IMR-90 (cell line): Measurements from ENCODE around the gene RPS13. TPM values are rescaled to one million over a fixed set of nuclear protein-coding genes. Genes with fewer than 3 reads are reported as not detected.
A peak's percentile ranks its signal among the peaks of the same experiment; 100 is the strongest.

Experiments used
- ATAC-seq: fragments of 200-7000 bp; cut with Tn5 transposase; 2 replicates; pipeline ENCODE4 v1.9.1; 2020; ENCODE audit warnings: low read depth, mild to moderate bottlenecking, moderate library complexity
- BruUV-seq: library from RNA; stranded (reverse); fragments of 400-500 nt; replicated peaks from 2 replicates; lab custom pipeline; 2021; lab: Mats Ljungman, UMichigan
- CTCF ChIA-PET: fragments of 300-600 bp; formaldehyde crosslinking; extraction: SDS; loops from one replicate; lab custom pipeline; 2021; ENCODE audit warnings: antibody characterized with exemption; lab: Yijun Ruan, JAX
- POLR2A ChIA-PET: fragments of 300-600 bp; sonication (Branson Sonifier 250); formaldehyde crosslinking; loops from one replicate; lab custom pipeline; 2022; ENCODE audit warnings: antibody characterized with exemption; ENCODE audit not compliant: unreplicated experiment; lab: Charles Lee
- DNase-seq: peaks from one replicate; pipeline ENCODE4 v3.0.0; 2013
- H2AFZ ChIP-seq: replicated peaks from 2 replicates; pipeline ENCODE3; 2013; ENCODE audit warnings: low read length, mild to moderate bottlenecking; ENCODE audit not compliant: poor library complexity
- H2AK5ac ChIP-seq: 2 replicates; pipeline ENCODE4 v1.6.1; 2013; ENCODE audit warnings: low read depth, low read length, inconsistent platforms
- H2AK9ac ChIP-seq: replicated peaks from 2 replicates; pipeline ENCODE3; 2013; ENCODE audit warnings: mild to moderate bottlenecking, low read depth, low read length, moderate library complexity; ENCODE audit not compliant: poor library complexity
- H2BK120ac ChIP-seq: 2 replicates; pipeline ENCODE4 v1.6.1; 2013; ENCODE audit warnings: low read depth, low read length, inconsistent platforms
- H2BK15ac ChIP-seq: 3 replicates; pipeline ENCODE4 v1.6.1; 2013; ENCODE audit warnings: low read depth, low read length, inconsistent platforms
- H2BK20ac ChIP-seq: 2 replicates; pipeline ENCODE4 v1.6.1; 2013; ENCODE audit warnings: low read depth, mild to moderate bottlenecking, inconsistent platforms, low read length, moderate library complexity
- H2BK5ac ChIP-seq: 2 replicates; pipeline ENCODE4 v1.6.1; 2013; ENCODE audit warnings: mild to moderate bottlenecking, low read depth, low read length, inconsistent platforms; ENCODE audit not compliant: poor library complexity, severe bottlenecking
- H3K14ac ChIP-seq: replicated peaks from 2 replicates; pipeline ENCODE4 v1.6.1; 2013; ENCODE audit warnings: low read depth, low read length, inconsistent platforms
- H3K18ac ChIP-seq: 2 replicates; pipeline ENCODE4 v1.6.1; 2013; ENCODE audit warnings: low read depth, low read length, control low read depth
- H3K23ac ChIP-seq: 2 replicates; pipeline ENCODE4 v1.6.1; 2013; ENCODE audit warnings: low read depth, low read length, inconsistent platforms
- H3K27ac ChIP-seq: 2 replicates; pipeline ENCODE4 v1.5.1; 2013; ENCODE audit warnings: mild to moderate bottlenecking, control low read depth, low read length; ENCODE audit not compliant: insufficient read depth
- H3K27me3 ChIP-seq: 2 replicates; pipeline ENCODE4 v1.6.1; 2013; ENCODE audit warnings: low read length; ENCODE audit not compliant: control insufficient read depth, insufficient read depth
- H3K36me3 ChIP-seq: 2 replicates; pipeline ENCODE4 v1.6.1; 2013; ENCODE audit warnings: low read length, mixed read lengths; ENCODE audit not compliant: control insufficient read depth, insufficient read depth
- H3K4ac ChIP-seq: 2 replicates; pipeline ENCODE4 v1.6.1; 2013; ENCODE audit warnings: low read depth, low read length, inconsistent platforms
- H3K4me1 ChIP-seq: 2 replicates; pipeline ENCODE4 v1.6.1; 2013; ENCODE audit warnings: low read length, mixed read lengths; ENCODE audit not compliant: control insufficient read depth, insufficient read depth
- H3K4me2 ChIP-seq: 2 replicates; pipeline ENCODE4 v1.6.1; 2013; ENCODE audit warnings: low read depth, mild to moderate bottlenecking, control low read depth, low read length, moderate library complexity
- H3K4me3 ChIP-seq: 2 replicates; pipeline ENCODE4 v1.5.1; 2013; ENCODE audit warnings: low read depth, mild to moderate bottlenecking, control low read depth, low read length, moderate library complexity; ENCODE audit not compliant: insufficient read depth
- H3K56ac ChIP-seq: 2 replicates; pipeline ENCODE4 v1.6.1; 2013; ENCODE audit warnings: low read length, inconsistent platforms; ENCODE audit not compliant: insufficient read depth; ENCODE audit errors: extremely low read depth
- H3K79me1 ChIP-seq, 2 experiments: 2 replicates each; pipeline ENCODE4 v1.6.1; 2013; ENCODE audit warnings: low read length in 2 of 2, inconsistent platforms in 1 of 2, low read depth in 1 of 2
- H3K9ac ChIP-seq: 2 replicates; pipeline ENCODE4 v1.6.1; 2013; ENCODE audit warnings: low read depth, low read length, control low read depth
- H3K9me1 ChIP-seq: 2 replicates; pipeline ENCODE4 v1.6.1; 2013; ENCODE audit warnings: low read length, inconsistent platforms; ENCODE audit not compliant: insufficient read depth
- H3K9me3 ChIP-seq: 2 replicates; pipeline ENCODE4 v1.6.1; 2013; ENCODE audit warnings: low read length; ENCODE audit not compliant: control insufficient read depth, insufficient read depth
- H4K20me1 ChIP-seq: 2 replicates; pipeline ENCODE4 v1.6.1; 2013; ENCODE audit warnings: low read length, inconsistent platforms; ENCODE audit not compliant: insufficient read depth
- H4K5ac ChIP-seq: 2 replicates; pipeline ENCODE4 v1.6.1; 2013; ENCODE audit warnings: mild to moderate bottlenecking, low read depth, low read length, control low read depth
- H4K8ac ChIP-seq, 2 experiments: 2 replicates each; pipeline ENCODE4 v1.6.1; 2013; ENCODE audit warnings: low read depth in 2 of 2, low read length in 2 of 2, control low read depth in 1 of 2, inconsistent platforms in 1 of 2
- H4K91ac ChIP-seq: 2 replicates; pipeline ENCODE4 v1.6.1; 2013; ENCODE audit warnings: low read depth, low read length, inconsistent platforms; ENCODE audit not compliant: insufficient read depth
- NFE2L2 ChIP-seq: fragments of 150-350 bp; IDR thresholded peaks from 2 replicates; pipeline ENCODE4 v1.6.1; 2016; ENCODE audit warnings: low read depth, mild to moderate bottlenecking, low read length
- POLR2A ChIP-seq: IDR thresholded peaks from 2 replicates; pipeline ENCODE4 v1.6.1; 2012; ENCODE audit warnings: mild to moderate bottlenecking, low read depth, low read length
- WGBS, 2 experiments: methylation state at CpG; one replicate each; pipeline versions ENCODE4 v1.1.5 to v1.1.7; 2013; ENCODE audit warnings: missing lambda C conversion rate in 2 of 2; ENCODE audit not compliant: insufficient read length in 1 of 2; ENCODE audit errors: extremely low coverage in 2 of 2; 5-methylcytosine and 5-hydroxymethylcytosine counted together
- dilution Hi-C: fragments of 300-500 bp; cut with HindIII; formaldehyde crosslinking; loops from one replicate; pipeline ENCODE4 v1.14.3; 2018; ENCODE audit warnings: low sequenced_read_pairs; ENCODE audit not compliant: unreplicated experiment
- in situ Hi-C: fragments of 300-500 bp; cut with MboI; formaldehyde crosslinking; loops from 3 replicates; pipeline ENCODE4 v1.14.3; 2019; ENCODE audit warnings: low sequenced_read_pairs, inconsistent platforms, mixed read lengths
- intact Hi-C: fragments of 100-400 bp; cut with micrococcal nuclease; formaldehyde crosslinking; loops from 2 replicates; pipeline ENCODE4 v1.10.0; 2022
- polyA plus RNA-seq, 3 experiments: library from polyadenylated mRNA; depleted of rRNA; stranded (reverse); fragments of >200 nt; gene quantifications; 2 replicates each; pipeline ENCODE4 v1.2.3, GENCODE V29; 2012; ENCODE audit warnings: low replicate concordance in 1 of 3
- total RNA-seq: library from RNA; depleted of rRNA; stranded (reverse); fragments of >200 nt; gene quantifications from 2 replicates; pipeline ENCODE4 v1.2.3, GENCODE V29; 2012

The RPS13 gene
- total and polyA plus RNA-seq, 2 of the 4 experiments (the other 2 are of a cell fraction), result 548 to 701 TPM

DNA sequence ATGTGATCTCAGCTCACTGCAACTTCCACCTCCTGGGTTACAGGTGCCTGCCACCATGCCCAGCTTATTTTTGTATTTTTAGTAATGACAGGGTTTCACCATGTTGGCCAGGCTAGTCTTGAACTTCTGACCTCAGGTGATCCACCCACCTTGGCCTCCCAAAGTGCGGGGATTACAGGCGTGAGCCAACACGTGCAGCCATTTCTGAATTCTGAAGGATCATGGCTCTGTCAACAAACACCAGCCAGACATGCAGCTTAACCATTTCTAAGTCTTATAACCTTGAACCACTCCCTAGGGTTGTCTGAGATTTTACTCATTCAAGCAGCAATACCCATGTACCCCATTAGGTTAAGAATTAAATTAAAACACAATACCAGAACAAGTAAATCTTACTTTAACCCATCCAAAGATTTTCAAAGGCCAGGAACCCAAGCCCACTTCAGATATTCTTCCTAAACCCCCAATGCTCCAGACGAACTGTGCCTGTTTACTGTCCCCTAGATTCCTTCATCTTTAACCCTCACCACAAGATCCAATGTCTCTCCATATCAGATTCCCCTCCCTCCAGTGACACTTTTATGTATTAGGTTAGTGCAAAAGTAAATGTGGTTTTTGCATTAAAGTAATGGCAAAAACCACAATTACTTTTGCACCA lies 4.0 kb downstream of the RPS13 start:
- Histone ChIP-seq H3K4me3 (no peak overlapping the region), H3K56ac (no peak overlapping the region), H4K20me1 (peaks cover 9% of the 10 kb centered on the region; the same call in 1 of the 2 replicates), H2AFZ (no peak overlapping the region), H3K27ac (no peak overlapping the region), H3K18ac (no peak overlapping the region), H3K36me3 (peaks cover 11% of the 10 kb centered on the region), H2AK9ac (no peak overlapping the region), H2BK120ac (no peak overlapping the region), H3K4ac (no peak overlapping the region), H3K27me3 (no peaks in the 10 kb centered on the region), H4K91ac (no peak overlapping the region), H2AK5ac (no peak overlapping the region), H3K4me2 (no peak overlapping the region), H3K9ac (no peak overlapping the region), H3K9me3 (no peaks in the 10 kb centered on the region), H2BK15ac (no peak overlapping the region), H3K4me1 (peaks cover 4% of the 10 kb centered on the region; the same call in 1 of the 2 replicates), H3K14ac (no peak overlapping the region), H3K23ac (no peak overlapping the region), H4K8ac (no peak overlapping the region), H4K5ac (no peak overlapping the region), H3K79me1 (peaks cover 12 to 29% of the 10 kb centered on the region in 2 experiments), H2BK20ac (no peak overlapping the region), H3K9me1 (0 out of 2 replicates have a peak, but pooled peaks cover 3% of the 10 kb centered on the region), H2BK5ac (no peak overlapping the region)
- no TSS peak for BruUV-seq
- dilution Hi-C loops (no loop called here), in situ Hi-C loops (no loop called here), intact Hi-C loops (no loop called here)
- TF ChIP-seq POLR2A, result peak; percentile 57
- no peak for TF ChIP-seq NFE2L2
- no peak for DNase-seq
- ChIA-PET POLR2A (no interaction called here), CTCF (no interaction called here)
- ATAC-seq, result no peak
- WGBS, 2 experiments, result 71% methylated on average over 3 of the region's 4 CpGs; no CpG with 5 or more reads in 1 of the 2 experiments
